SK-N-SH treated with all-trans-retinoic acid at 6 μM for 48 hours (cell line): ENCODE measurements around the gene PANX2.

Experiments used
- ATAC-seq: fragments of 200-7000 bp; cut with Tn5 transposase; 3 replicates; pipeline ENCODE4 v1.9.1; 2020; ENCODE audit warnings: mild to moderate bottlenecking, moderate library complexity
- ARNTL ChIP-seq: fragments of 450-650 bp; formaldehyde crosslinking; IDR thresholded peaks from 2 replicates; pipeline ENCODE4 v1.5.0; 2020; ENCODE audit warnings: low read depth, mild to moderate bottlenecking, moderate library complexity, borderline replicate concordance
- BACH2 ChIP-seq: fragments of 250-450 bp; sonication (Bioruptor Pico); IDR thresholded peaks from 2 replicates; pipeline ENCODE4 v1.9.0; 2021; ENCODE audit warnings: mild to moderate bottlenecking, borderline replicate concordance
- CSDC2 ChIP-seq: fragments of 250-450 bp; sonication (Bioruptor Pico); IDR thresholded peaks from 2 replicates; pipeline ENCODE4 v1.5.0; 2020; ENCODE audit warnings: mild to moderate bottlenecking, moderate library complexity
- ESRRG ChIP-seq: fragments of 250-450 bp; sonication (Bioruptor Pico); IDR thresholded peaks from 2 replicates; pipeline ENCODE4 v1.6.1; 2021; ENCODE audit warnings: mild to moderate bottlenecking
- GLIS3 ChIP-seq: fragments of 250-450 bp; sonication (Bioruptor Pico); IDR thresholded peaks from 2 replicates; pipeline ENCODE4 v1.5.0; 2020; ENCODE audit warnings: mild to moderate bottlenecking, moderate library complexity
- ISL1 ChIP-seq: fragments of 250-450 bp; sonication (Bioruptor Pico); IDR thresholded peaks from 2 replicates; pipeline ENCODE4 v2.1.2; 2022; ENCODE audit warnings: mild to moderate bottlenecking, moderate library complexity
- OSR1 ChIP-seq: fragments of 250-450 bp; sonication (Bioruptor Pico); IDR thresholded peaks from 2 replicates; pipeline ENCODE4 v1.8.0; 2022; ENCODE audit warnings: moderate library complexity, mild to moderate bottlenecking, inconsistent platforms
- POU6F1 ChIP-seq: fragments of 250-450 bp; sonication (Bioruptor Pico); IDR thresholded peaks from 2 replicates; pipeline ENCODE4 v1.8.0; 2021; ENCODE audit warnings: low read depth, mild to moderate bottlenecking, moderate library complexity, borderline replicate concordance
- PPARA ChIP-seq: fragments of 250-450 bp; sonication (Bioruptor Pico); IDR thresholded peaks from 2 replicates; pipeline ENCODE4 v1.5.0; 2020; ENCODE audit warnings: mild to moderate bottlenecking, borderline replicate concordance
- RARB ChIP-seq: fragments of 250-450 bp; sonication (Bioruptor Pico); IDR thresholded peaks from 2 replicates; pipeline ENCODE4 v1.8.0; 2021; ENCODE audit warnings: mild to moderate bottlenecking, moderate library complexity
- SNAI2 ChIP-seq: fragments of 250-450 bp; sonication (Bioruptor Pico); IDR thresholded peaks from 2 replicates; pipeline ENCODE4 v1.5.0; 2020; ENCODE audit warnings: mild to moderate bottlenecking, moderate library complexity
- TCF4 ChIP-seq: fragments of 250-450 bp; sonication (Bioruptor Pico); IDR thresholded peaks from 2 replicates; pipeline ENCODE4 v1.8.0; 2021; ENCODE audit warnings: mild to moderate bottlenecking, moderate library complexity, borderline replicate concordance
- TOX ChIP-seq: fragments of 250-450 bp; sonication (Bioruptor Pico); IDR thresholded peaks from 2 replicates; pipeline ENCODE4 v1.8.0; 2021; ENCODE audit warnings: mild to moderate bottlenecking, moderate library complexity, borderline replicate concordance
- ZFP3 ChIP-seq: fragments of 250-450 bp; sonication (Bioruptor Pico); IDR thresholded peaks from 2 replicates; pipeline ENCODE4 v1.5.0; 2020; ENCODE audit warnings: mild to moderate bottlenecking, moderate library complexity
- ZFP30 ChIP-seq: fragments of 450-650 bp; formaldehyde crosslinking; IDR thresholded peaks from 2 replicates; pipeline ENCODE4 v1.5.0; 2022; ENCODE audit warnings: mild to moderate bottlenecking, moderate library complexity
- ZNF565 ChIP-seq: fragments of 450-650 bp; formaldehyde crosslinking; conservative IDR thresholded peaks from 2 replicates; pipeline ENCODE4 v1.5.0; 2020; ENCODE audit warnings: low read depth, mild to moderate bottlenecking, moderate library complexity
- ZNF70 ChIP-seq: fragments of 450-650 bp; formaldehyde crosslinking; IDR thresholded peaks from 2 replicates; pipeline ENCODE4 v1.5.0; 2020; ENCODE audit warnings: mild to moderate bottlenecking, moderate library complexity
- ZNF8 ChIP-seq: fragments of 450-650 bp; formaldehyde crosslinking; IDR thresholded peaks from 2 replicates; pipeline ENCODE4 v1.5.0; 2020; ENCODE audit warnings: mild to moderate bottlenecking, moderate library complexity
- TF ChIP-seq, protein P1 (sequence below): fragments of 250-450 bp; sonication (Bioruptor Pico); IDR thresholded peaks from 2 replicates; pipeline ENCODE4 v1.5.0; 2020; ENCODE audit warnings: mild to moderate bottlenecking, moderate library complexity
- TF ChIP-seq, protein P2 (sequence below): fragments of 250-450 bp; sonication (Bioruptor Pico); IDR thresholded peaks from 2 replicates; pipeline ENCODE4 v1.5.1; 2020; ENCODE audit warnings: low read depth, mild to moderate bottlenecking, moderate library complexity
- TF ChIP-seq, protein P3 (sequence below): fragments of 250-450 bp; sonication (Bioruptor Pico); IDR thresholded peaks from 2 replicates; pipeline ENCODE4 v1.5.1; 2021; ENCODE audit warnings: mild to moderate bottlenecking, moderate library complexity

Gene PANX2

GRCh38 chr22:50171965-50172421 is 1.5 kb downstream of the PANX2 start (continued):
- TF ChIP-seq, protein P1, sequence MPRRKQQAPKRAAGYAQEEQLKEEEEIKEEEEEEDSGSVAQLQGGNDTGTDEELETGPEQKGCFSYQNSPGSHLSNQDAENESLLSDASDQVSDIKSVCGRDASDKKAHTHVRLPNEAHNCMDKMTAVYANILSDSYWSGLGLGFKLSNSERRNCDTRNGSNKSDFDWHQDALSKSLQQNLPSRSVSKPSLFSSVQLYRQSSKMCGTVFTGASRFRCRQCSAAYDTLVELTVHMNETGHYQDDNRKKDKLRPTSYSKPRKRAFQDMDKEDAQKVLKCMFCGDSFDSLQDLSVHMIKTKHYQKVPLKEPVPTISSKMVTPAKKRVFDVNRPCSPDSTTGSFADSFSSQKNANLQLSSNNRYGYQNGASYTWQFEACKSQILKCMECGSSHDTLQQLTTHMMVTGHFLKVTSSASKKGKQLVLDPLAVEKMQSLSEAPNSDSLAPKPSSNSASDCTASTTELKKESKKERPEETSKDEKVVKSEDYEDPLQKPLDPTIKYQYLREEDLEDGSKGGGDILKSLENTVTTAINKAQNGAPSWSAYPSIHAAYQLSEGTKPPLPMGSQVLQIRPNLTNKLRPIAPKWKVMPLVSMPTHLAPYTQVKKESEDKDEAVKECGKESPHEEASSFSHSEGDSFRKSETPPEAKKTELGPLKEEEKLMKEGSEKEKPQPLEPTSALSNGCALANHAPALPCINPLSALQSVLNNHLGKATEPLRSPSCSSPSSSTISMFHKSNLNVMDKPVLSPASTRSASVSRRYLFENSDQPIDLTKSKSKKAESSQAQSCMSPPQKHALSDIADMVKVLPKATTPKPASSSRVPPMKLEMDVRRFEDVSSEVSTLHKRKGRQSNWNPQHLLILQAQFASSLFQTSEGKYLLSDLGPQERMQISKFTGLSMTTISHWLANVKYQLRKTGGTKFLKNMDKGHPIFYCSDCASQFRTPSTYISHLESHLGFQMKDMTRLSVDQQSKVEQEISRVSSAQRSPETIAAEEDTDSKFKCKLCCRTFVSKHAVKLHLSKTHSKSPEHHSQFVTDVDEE (CRISPR knock-in tag), result no peak
- no peak for TF ChIP-seq ZFP30 (CRISPR knock-in tag)
- TF ChIP-seq, protein P2, sequence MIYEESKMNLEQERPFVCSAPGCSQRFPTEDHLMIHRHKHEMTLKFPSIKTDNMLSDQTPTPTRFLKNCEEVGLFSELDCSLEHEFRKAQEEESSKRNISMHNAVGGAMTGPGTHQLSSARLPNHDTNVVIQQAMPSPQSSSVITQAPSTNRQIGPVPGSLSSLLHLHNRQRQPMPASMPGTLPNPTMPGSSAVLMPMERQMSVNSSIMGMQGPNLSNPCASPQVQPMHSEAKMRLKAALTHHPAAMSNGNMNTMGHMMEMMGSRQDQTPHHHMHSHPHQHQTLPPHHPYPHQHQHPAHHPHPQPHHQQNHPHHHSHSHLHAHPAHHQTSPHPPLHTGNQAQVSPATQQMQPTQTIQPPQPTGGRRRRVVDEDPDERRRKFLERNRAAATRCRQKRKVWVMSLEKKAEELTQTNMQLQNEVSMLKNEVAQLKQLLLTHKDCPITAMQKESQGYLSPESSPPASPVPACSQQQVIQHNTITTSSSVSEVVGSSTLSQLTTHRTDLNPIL, result no peak
- TF ChIP-seq ARNTL, result no peak
- no peak for TF ChIP-seq ESRRG (CRISPR knock-in tag)

- TF ChIP-seq ESRRG (CRISPR knock-in tag), result no peak
- TF ChIP-seq ZNF70, result no peak
- TF ChIP-seq PPARA (CRISPR knock-in tag), result no peak
- TF ChIP-seq CSDC2 (CRISPR knock-in tag), result no peak
- no peak for TF ChIP-seq ISL1 (CRISPR knock-in tag)
- TF ChIP-seq, protein P2, result no peak
- no peak for TF ChIP-seq RARB (CRISPR knock-in tag)
- TF ChIP-seq SNAI2 (CRISPR knock-in tag), result no peak
- no peak for TF ChIP-seq ZNF565 (CRISPR knock-in tag)
- no peak for TF ChIP-seq GLIS3 (CRISPR knock-in tag)
- TF ChIP-seq TCF4 (CRISPR knock-in tag), result no peak
- TF ChIP-seq ZFP3 (CRISPR knock-in tag), result no peak
- TF ChIP-seq BACH2, result no peak
- ATAC-seq, result no peak
These were observed 2.9 kb downstream of the PANX2 start for GRCh38 chr22:50173311-50173982.

GRCh38 chr22:50173983-50174355 is 3.4 kb downstream of the PANX2 start:
- no peak for ATAC-seq

More at GRCh38 chr22:50173983-50174355, 3.4 kb downstream of the PANX2 start:
- TF ChIP-seq ZFP3 (CRISPR knock-in tag) (no peak), OSR1 (CRISPR knock-in tag) (no peak), TCF4 (CRISPR knock-in tag) (no peak), GLIS3 (CRISPR knock-in tag) (no peak), ZNF565 (CRISPR knock-in tag) (no peak), RARB (CRISPR knock-in tag) (no peak), ZNF8 (no peak), ZNF70 (no peak), ZFP30 (CRISPR knock-in tag) (no peak), TOX (CRISPR knock-in tag) (no peak), BACH2 (no peak), POU6F1 (no peak), ISL1 (CRISPR knock-in tag) (no peak), ESRRG (CRISPR knock-in tag) (no peak)
- TF ChIP-seq, protein P3, sequence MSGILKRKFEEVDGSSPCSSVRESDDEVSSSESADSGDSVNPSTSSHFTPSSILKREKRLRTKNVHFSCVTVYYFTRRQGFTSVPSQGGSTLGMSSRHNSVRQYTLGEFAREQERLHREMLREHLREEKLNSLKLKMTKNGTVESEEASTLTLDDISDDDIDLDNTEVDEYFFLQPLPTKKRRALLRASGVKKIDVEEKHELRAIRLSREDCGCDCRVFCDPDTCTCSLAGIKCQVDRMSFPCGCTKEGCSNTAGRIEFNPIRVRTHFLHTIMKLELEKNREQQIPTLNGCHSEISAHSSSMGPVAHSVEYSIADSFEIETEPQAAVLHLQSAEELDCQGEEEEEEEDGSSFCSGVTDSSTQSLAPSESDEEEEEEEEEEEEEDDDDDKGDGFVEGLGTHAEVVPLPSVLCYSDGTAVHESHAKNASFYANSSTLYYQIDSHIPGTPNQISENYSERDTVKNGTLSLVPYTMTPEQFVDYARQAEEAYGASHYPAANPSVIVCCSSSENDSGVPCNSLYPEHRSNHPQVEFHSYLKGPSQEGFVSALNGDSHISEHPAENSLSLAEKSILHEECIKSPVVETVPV (CRISPR knock-in tag), result no peak
- TF ChIP-seq, protein P1 (CRISPR knock-in tag), result no peak
- TF ChIP-seq, all 23 proteins: peak for 0
